Activated CD4-positive, alpha-beta T cell treated with anti-CD3 and anti-CD28 coated beads, Interleukin-2, amount 10 ng/mL, durations not matched to agents 7 days and 5 days (primary cell): ENCODE data around the gene RNF115. TPM values are rescaled to one million over a fixed set of nuclear protein-coding genes. Genes with fewer than 3 reads are reported as not detected.
"Not testable (repeated sequence)": the region's sequence is repeated elsewhere in the genome, so short reads cannot be mapped to it uniquely, and the experiment has no call there.

ENCODE experiments used
- CTCF ChIA-PET: fragments of 350-600 bp; sonication (Branson Sonifier 250); formaldehyde crosslinking; loops from one replicate; lab custom pipeline; 2021; ENCODE audit warnings: antibody characterized with exemption; lab: Charles Lee
- POLR2A ChIA-PET: fragments of 350-600 bp; sonication (Branson Sonifier 250); formaldehyde crosslinking; loops from one replicate; lab custom pipeline; 2021; ENCODE audit warnings: antibody characterized with exemption; lab: Charles Lee
- DNase-seq: peaks from one replicate; pipeline ENCODE4 v3.0.0-alpha.2; 2020
- H3K27ac Mint-ChIP-seq: one replicate; pipeline ENCODE4 v1.8.0; 2021; ENCODE audit warnings: mild to moderate bottlenecking, moderate library complexity, mixed read lengths
- H3K27me3 Mint-ChIP-seq: one replicate; pipeline ENCODE4 v1.8.0; 2021; ENCODE audit warnings: mixed read lengths
- H3K36me3 Mint-ChIP-seq: one replicate; pipeline ENCODE4 v1.8.0; 2021; ENCODE audit warnings: low read depth, mixed read lengths
- H3K4me1 Mint-ChIP-seq: one replicate; pipeline ENCODE4 v1.8.0; 2021; ENCODE audit warnings: mixed read lengths
- H3K4me3 Mint-ChIP-seq: one replicate; pipeline ENCODE4 v1.8.0; 2021; ENCODE audit warnings: mild to moderate bottlenecking, moderate library complexity, mixed read lengths
- H3K9me3 Mint-ChIP-seq: one replicate; pipeline ENCODE4 v1.8.0; 2021; ENCODE audit warnings: mixed read lengths
- total RNA-seq, 2 experiments: library from RNA; stranded (reverse); gene quantifications; one replicate each; pipeline ENCODE4 v1.2.3, GENCODE V29; 2021

RNF115 gene
- total RNA-seq, 2 experiments from 2014 or later, result 14.8 to 15.6 TPM

- H3K36me3 Mint-ChIP-seq, result peaks cover 42% of the 10 kb centered on the region
- H3K27me3 Mint-ChIP-seq, H3K4me3 Mint-ChIP-seq, POLR2A ChIA-PET, DNase-seq, H3K27ac Mint-ChIP-seq: not testable (repeated sequence)
- peaks cover 14% of the 10 kb centered on the region for H3K9me3 Mint-ChIP-seq
- CTCF ChIA-PET, result interaction anchor here (0.7 to 1.5 kb wide), 2 partner anchors 11 kb away, joined by 3 read pairs; no protein-coding TSS in a partner anchor
- peaks cover 10% of the 10 kb centered on the region for H3K4me1 Mint-ChIP-seq
Measured at GRCh38 chr1:145791860-145792259, 32.0 kb downstream of the RNF115 start.

DNA sequence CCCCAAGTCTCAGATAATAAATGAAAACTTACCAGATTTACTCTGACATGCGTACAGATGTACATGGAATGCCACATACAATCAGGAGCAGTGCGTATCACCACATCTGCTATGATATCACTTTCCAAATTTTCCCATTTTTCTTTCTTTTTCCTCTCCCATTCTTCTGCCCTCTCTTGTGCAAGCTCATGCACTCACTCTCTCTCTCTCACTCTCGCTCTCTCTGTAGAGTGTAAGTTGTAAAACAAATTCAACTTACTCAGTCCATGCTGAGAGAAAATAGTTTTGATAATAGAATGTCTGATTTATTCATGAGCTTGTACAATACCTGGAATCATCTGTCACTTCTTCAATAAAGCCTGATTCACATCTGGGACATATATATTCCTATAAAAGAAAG, 35.3 kb downstream of the RNF115 start:
- CTCF ChIA-PET, result interaction anchor here (0.7 kb wide), 1 partner anchor 189 kb away, joined by 7 read pairs; no protein-coding TSS in a partner anchor

GRCh38 chr1:145786271-145786670, 37.6 kb downstream of the RNF115 start:
- H3K36me3 Mint-ChIP-seq, result peaks cover 44% of the 10 kb centered on the region
- ChIA-PET CTCF (interaction anchor here (1.0 kb wide), 1 partner anchor 27 kb away, joined by 3 read pairs; no protein-coding TSS in a partner anchor), POLR2A (no interaction called here)
- H3K9me3 Mint-ChIP-seq, result no peaks in the 10 kb centered on the region
- peaks cover 31% of the 10 kb centered on the region for H3K4me1 Mint-ChIP-seq
- peak overlapping the region; percentile 46 for H3K4me3 Mint-ChIP-seq
- peak overlapping the region; percentile 73 for H3K27ac Mint-ChIP-seq
- no peak for DNase-seq
- H3K27me3 Mint-ChIP-seq, result no peaks in the 10 kb centered on the region

More for the DNA sequence above, 35.3 kb downstream of the RNF115 start:
- Mint-ChIP-seq H3K4me3 (no peak overlapping the region), H3K36me3 (peaks cover 43% of the 10 kb centered on the region), H3K4me1 (peaks cover 29% of the 10 kb centered on the region), H3K27me3 (no peaks in the 10 kb centered on the region), H3K9me3 (no peaks in the 10 kb centered on the region), H3K27ac (no peak overlapping the region)
- DNase-seq, result no peak
- POLR2A ChIA-PET, result no interaction called here

DNA sequence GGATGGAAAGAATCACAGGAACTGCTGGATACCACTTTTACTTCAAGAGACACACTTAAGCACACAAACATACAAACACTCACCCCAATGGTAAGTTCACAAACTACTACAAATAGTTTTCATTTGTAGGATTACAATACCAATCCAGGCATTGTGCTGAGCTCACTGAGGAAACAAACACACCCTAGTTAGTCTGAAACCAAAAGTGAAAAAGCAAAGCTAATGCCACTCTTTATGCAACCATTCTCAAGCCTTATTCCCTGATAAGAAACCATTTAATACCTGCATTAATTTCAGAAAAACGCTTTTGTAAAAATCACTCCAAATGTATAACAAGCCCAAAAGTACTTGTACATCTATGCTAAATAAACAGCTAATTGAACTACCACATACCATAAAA, 38.3 kb downstream of the RNF115 start:
- Mint-ChIP-seq H3K27ac (peak overlapping the region; percentile 73), H3K27me3 (no peaks in the 10 kb centered on the region), H3K4me3 (peak overlapping the region; percentile 46), H3K4me1 (peaks cover 31% of the 10 kb centered on the region), H3K36me3 (peaks cover 44% of the 10 kb centered on the region), H3K9me3 (no peaks in the 10 kb centered on the region)
- ChIA-PET CTCF (interaction anchor here (0.5 to 1.0 kb wide), 2 partner anchors 26 to 252 kb away, joined by 3 read pairs; no protein-coding TSS in a partner anchor), POLR2A (no interaction called here)
- DNase-seq, result no peak

GRCh38 chr1:145784409-145784808, 39.5 kb downstream of the RNF115 start:
- H3K4me3 Mint-ChIP-seq, result no peak overlapping the region
- CTCF ChIA-PET, result interaction anchor here (0.8 kb wide), 1 partner anchor 12 kb away, joined by 5 read pairs; no protein-coding TSS in a partner anchor
- no peak for DNase-seq
- peaks cover 44% of the 10 kb centered on the region for H3K36me3 Mint-ChIP-seq
- H3K27me3 Mint-ChIP-seq, result no peaks in the 10 kb centered on the region
- peak overlapping the region; percentile 2 for H3K27ac Mint-ChIP-seq
- POLR2A ChIA-PET, result no interaction called here
- H3K9me3 Mint-ChIP-seq, result no peaks in the 10 kb centered on the region
- H3K4me1 Mint-ChIP-seq, result peaks cover 31% of the 10 kb centered on the region

GRCh38 chr1:145782272-145783099, 41.4 kb downstream of the RNF115 start:
- Mint-ChIP-seq H3K4me1 (peaks cover 31% of the 10 kb centered on the region), H3K27me3 (no peaks in the 10 kb centered on the region), H3K27ac (no peak overlapping the region), H3K9me3 (no peaks in the 10 kb centered on the region), H3K36me3 (peaks cover 35% of the 10 kb centered on the region), H3K4me3 (no peak overlapping the region)
- DNase-seq, result no peak
- ChIA-PET POLR2A (no interaction called here), CTCF (interaction anchor here (0.7 to 1.4 kb wide), 2 partner anchors 9 to 24 kb away, joined by 3 to 4 read pairs; no protein-coding TSS in a partner anchor)

GRCh38 chr1:145778146-145778540, 45.8 kb downstream of the RNF115 start:
- CTCF ChIA-PET, result no interaction called here
- POLR2A ChIA-PET, result no interaction called here
- DNase-seq, result no peak
- Mint-ChIP-seq H3K27me3 (no peaks in the 10 kb centered on the region), H3K4me3 (no peak overlapping the region), H3K9me3 (no peaks in the 10 kb centered on the region), H3K27ac (no peak overlapping the region), H3K4me1 (peaks cover 15% of the 10 kb centered on the region), H3K36me3 (peaks cover 13% of the 10 kb centered on the region)

DNA sequence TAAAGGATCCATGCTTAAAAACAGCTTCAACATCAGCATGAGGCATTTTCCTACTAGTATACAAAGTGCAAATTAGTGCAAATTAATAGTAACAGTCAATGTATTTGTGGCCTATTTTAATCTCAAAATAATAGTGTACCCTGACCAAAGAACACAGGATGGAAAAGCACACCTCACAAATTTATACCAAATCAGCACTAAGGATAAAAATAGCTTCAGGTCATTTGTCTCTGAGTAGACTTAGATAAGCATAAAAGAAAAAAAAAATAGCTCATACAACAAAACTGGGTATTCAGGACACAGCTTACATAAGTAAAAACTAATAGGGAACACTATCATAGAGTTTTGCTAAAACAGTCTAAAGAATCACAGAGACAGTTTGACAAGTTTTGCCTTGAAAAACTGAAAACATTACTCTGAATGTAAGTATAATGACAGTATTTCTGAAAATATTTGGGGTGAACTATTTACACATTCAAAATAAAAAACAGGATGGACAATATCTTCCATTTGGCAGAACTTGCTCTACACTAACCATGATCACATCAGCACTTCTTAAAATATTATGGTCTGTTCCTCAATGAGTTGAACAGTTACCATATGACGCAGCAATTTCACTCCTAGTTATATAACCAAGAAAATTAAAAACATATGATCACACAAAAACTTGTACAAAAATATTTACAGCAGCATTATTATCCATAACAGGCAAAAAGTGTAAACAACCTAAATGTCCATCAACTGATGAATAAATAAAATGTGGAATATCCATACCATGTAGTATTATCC, 46.3 kb downstream of the RNF115 start:
- DNase-seq, result no peak
- peaks cover 14% of the 10 kb centered on the region for H3K4me1 Mint-ChIP-seq
- H3K27ac Mint-ChIP-seq, result no peak overlapping the region
- CTCF ChIA-PET, result interaction anchor here (0.6 kb wide), 1 partner anchor 77 kb away, joined by 3 read pairs; no protein-coding TSS in a partner anchor
- POLR2A ChIA-PET, result no interaction called here
- H3K9me3 Mint-ChIP-seq, result no peaks in the 10 kb centered on the region
- no peak overlapping the region for H3K4me3 Mint-ChIP-seq
- H3K36me3 Mint-ChIP-seq, result peaks cover 17% of the 10 kb centered on the region
- H3K27me3 Mint-ChIP-seq, result no peaks in the 10 kb centered on the region

DNA sequence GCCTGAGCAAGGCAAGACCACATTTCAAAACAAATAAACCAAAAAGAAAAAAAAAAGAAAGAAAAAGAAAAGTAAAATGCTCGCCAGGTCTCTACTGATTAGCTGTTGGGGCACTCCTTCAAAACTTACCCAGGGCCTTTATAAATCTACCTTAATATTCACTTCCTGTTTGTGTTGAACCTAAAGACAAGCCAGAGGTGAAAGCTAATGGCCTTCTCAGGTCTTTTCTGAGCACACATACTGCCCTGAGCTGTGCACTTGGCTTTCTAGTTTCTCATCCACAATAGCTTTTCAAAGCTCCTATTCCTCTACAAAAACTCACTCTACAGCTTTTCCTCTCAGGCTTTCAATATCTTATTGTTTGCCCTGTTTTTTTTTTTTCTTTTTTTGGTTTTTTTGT, 50.5 kb downstream of the RNF115 start:
- DNase-seq, result no peak
- peaks cover 31% of the 10 kb centered on the region for H3K36me3 Mint-ChIP-seq
- peak overlapping the region; percentile 64 for H3K27ac Mint-ChIP-seq
- peaks cover 11% of the 10 kb centered on the region for H3K4me1 Mint-ChIP-seq
- ChIA-PET POLR2A (interaction anchor here (0.9 kb wide), 1 partner anchor 72 kb away, joined by 3 read pairs; the partner anchor contains the start of gene NUDT17), CTCF (interaction anchor here (0.6 to 1.2 kb wide), 2 partner anchors 9 to 15 kb away, joined by 4 to 6 read pairs; no protein-coding TSS in a partner anchor)
- H3K27me3 Mint-ChIP-seq, result no peaks in the 10 kb centered on the region
- no peaks in the 10 kb centered on the region for H3K9me3 Mint-ChIP-seq
- no peak overlapping the region for H3K4me3 Mint-ChIP-seq

GRCh38 chr1:145771056-145771455, 52.8 kb downstream of the RNF115 start:
- Mint-ChIP-seq H3K4me1 (peaks cover 11% of the 10 kb centered on the region), H3K27ac (no peak overlapping the region), H3K27me3 (no peaks in the 10 kb centered on the region), H3K36me3 (peaks cover 38% of the 10 kb centered on the region), H3K9me3 (no peaks in the 10 kb centered on the region), H3K4me3 (no peak overlapping the region)
- ChIA-PET CTCF (no interaction called here), POLR2A (no interaction called here)
- no peak for DNase-seq

- H3K27ac Mint-ChIP-seq, H3K4me3 Mint-ChIP-seq, POLR2A ChIA-PET, H3K4me1 Mint-ChIP-seq, H3K9me3 Mint-ChIP-seq, CTCF ChIA-PET, H3K27me3 Mint-ChIP-seq, DNase-seq: not testable (repeated sequence)
- peaks cover 49% of the 10 kb centered on the region for H3K36me3 Mint-ChIP-seq
Measured at GRCh38 chr1:145768004-145768403, 55.9 kb downstream of the RNF115 start.

- H3K4me1 Mint-ChIP-seq, H3K4me3 Mint-ChIP-seq, CTCF ChIA-PET, DNase-seq, H3K9me3 Mint-ChIP-seq, H3K27ac Mint-ChIP-seq, POLR2A ChIA-PET, H3K27me3 Mint-ChIP-seq: not testable (repeated sequence)
- H3K36me3 Mint-ChIP-seq, result peaks cover 47% of the 10 kb centered on the region
Measured at GRCh38 chr1:145766926-145767325, 57.0 kb downstream of the RNF115 start.
